ENCODE data around the gene UGT1A9. TPM values are rescaled to one million over a fixed set of nuclear protein-coding genes. Genes with fewer than 3 reads are reported as not detected.
"Not testable (repeated sequence)": the region's sequence is repeated elsewhere in the genome, so short reads cannot be mapped to it uniquely, and the experiment has no call there.

Gene UGT1A9
- total and polyA plus RNA-seq, 7 experiments from 2014 or later = not detected

DNA sequence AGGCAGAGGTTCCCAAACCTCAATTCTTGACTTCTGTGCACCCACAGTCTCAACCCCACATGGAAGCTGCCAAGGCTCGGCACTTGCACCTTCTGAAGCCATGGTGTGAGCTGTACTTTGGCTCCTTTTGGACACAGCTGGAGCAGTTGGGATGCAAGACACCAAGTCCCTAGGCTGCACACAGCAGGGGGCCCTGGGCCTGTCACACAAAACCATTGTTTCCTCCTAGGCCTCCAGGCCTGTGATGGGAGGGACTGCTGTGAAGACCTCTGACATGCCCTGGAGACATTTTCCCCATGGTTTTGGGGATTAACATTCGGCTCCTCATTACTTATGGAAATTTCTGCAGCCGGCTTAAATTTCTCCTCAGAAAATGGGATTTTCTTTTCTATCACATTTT, 25.7 kb upstream of the UGT1A9 start:
- H3K4me1 ChIP-seq (ENCODE audit: control insufficient read depth in 2 of 2, insufficient read depth in 2 of 2, low read length in 2 of 2); H3K27me3 ChIP-seq (ENCODE audit: control insufficient read depth in 2 of 2, insufficient read depth in 2 of 2, low read length in 2 of 2); H3K27ac Mint-ChIP-seq; intact Hi-C loops (cut with micrococcal nuclease); H3K4me1 Mint-ChIP-seq; DNase-seq; H3K4me3 Mint-ChIP-seq; POLR2A ChIA-PET; H3K4me3 ChIP-seq (ENCODE audit: low read length); H3K9me3 ChIP-seq (ENCODE audit: control insufficient read depth in 2 of 3, low read length in 3 of 3); CTCF ChIA-PET; ATAC-seq; H3K27ac ChIP-seq (ENCODE audit: low read depth, low read length); H3K36me3 ChIP-seq (ENCODE audit: control insufficient read depth in 2 of 3, insufficient read depth in 3 of 3, low read length in 3 of 3): not testable (repeated sequence)
- peaks cover 6 to 44% (median 18%) of the 10 kb centered on the region in 11 donors for H3K9me3 Mint-ChIP-seq
- peaks cover 0 to 16% (median 7%) of the 10 kb centered on the region in 5 donors for H3K36me3 Mint-ChIP-seq
- peaks cover 5 to 18% (median 17%) of the 10 kb centered on the region in 5 donors for H3K27me3 Mint-ChIP-seq

DNA sequence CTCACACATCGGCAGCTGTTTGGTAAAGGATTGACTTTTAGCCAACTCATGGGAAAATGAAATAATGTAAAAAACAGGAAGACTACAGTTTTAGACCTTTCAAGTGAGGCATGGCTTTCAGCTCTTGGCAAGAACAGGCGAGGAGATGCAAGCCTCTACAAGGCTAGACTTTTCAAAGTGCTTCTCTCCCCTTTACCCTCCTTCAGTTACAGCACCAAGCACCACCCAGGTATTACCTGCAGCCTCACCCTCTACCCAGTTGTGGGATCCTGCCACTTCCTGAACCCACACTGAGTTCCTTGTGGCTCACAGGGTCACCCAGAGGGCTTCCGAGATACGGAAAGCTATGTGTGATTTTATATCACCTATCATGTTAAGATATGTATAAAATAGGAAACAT, 20.7 kb upstream of the UGT1A9 start:
- Mint-ChIP-seq H3K36me3 (peaks cover 0 to 11% (median 6%) of the 10 kb centered on the region in 5 donors), H3K4me1 (no peaks in the 10 kb centered on the region), H3K4me3 (no peak overlapping the region), H3K27ac (no peak overlapping the region), H3K27me3 (peaks cover 18 to 33% (median 21%) of the 10 kb centered on the region in 5 donors), H3K9me3 (peaks cover 6 to 19% (median 14%) of the 10 kb centered on the region in 11 donors)
- no peak overlapping the region for H3K27ac ChIP-seq (ENCODE audit: low read depth, low read length)
- no peak for DNase-seq
- no peaks in the 10 kb centered on the region for H3K27me3 ChIP-seq (ENCODE audit: control insufficient read depth in 2 of 2, insufficient read depth in 2 of 2, low read length in 2 of 2)
- no peak for ATAC-seq
- H3K4me1 ChIP-seq (ENCODE audit: control insufficient read depth in 2 of 2, insufficient read depth in 2 of 2, low read length in 2 of 2) = no peaks in the 10 kb centered on the region
- no peaks in the 10 kb centered on the region for H3K36me3 ChIP-seq (ENCODE audit: control insufficient read depth in 2 of 3, insufficient read depth in 3 of 3, low read length in 3 of 3)
- CTCF ChIA-PET = no interaction called here
- POLR2A ChIA-PET = no interaction called here
- no peaks in the 10 kb centered on the region for H3K9me3 ChIP-seq (ENCODE audit: control insufficient read depth in 2 of 3, low read length in 3 of 3)
- intact Hi-C loops (cut with micrococcal nuclease) = no loop called here
- no peak overlapping the region for H3K4me3 ChIP-seq (ENCODE audit: low read length)

- no peak for ATAC-seq
- no peak overlapping the region for H3K27ac ChIP-seq (ENCODE audit: low read depth, low read length)
- no peaks in the 10 kb centered on the region for H3K4me1 ChIP-seq (ENCODE audit: control insufficient read depth in 2 of 2, insufficient read depth in 2 of 2, low read length in 2 of 2)
- H3K9me3 ChIP-seq (ENCODE audit: control insufficient read depth in 2 of 3, low read length in 3 of 3) = no peaks in the 10 kb centered on the region
- intact Hi-C loops (cut with micrococcal nuclease) = no loop called here
- Mint-ChIP-seq H3K4me1 (no peaks in the 10 kb centered on the region), H3K4me3 (no peak overlapping the region), H3K27me3 (peaks cover 18 to 32% (median 21%) of the 10 kb centered on the region in 5 donors), H3K9me3 (peaks cover 4 to 15% (median 10%) of the 10 kb centered on the region in 11 donors), H3K27ac (no peak overlapping the region), H3K36me3 (peaks cover 0 to 10% (median 4%) of the 10 kb centered on the region in 5 donors)
- DNase-seq = no peak
- no peaks in the 10 kb centered on the region for H3K27me3 ChIP-seq (ENCODE audit: control insufficient read depth in 2 of 2, insufficient read depth in 2 of 2, low read length in 2 of 2)
- H3K4me3 ChIP-seq (ENCODE audit: low read length) = no peak overlapping the region
- CTCF ChIA-PET = no interaction called here
- H3K36me3 ChIP-seq (ENCODE audit: control insufficient read depth in 2 of 3, insufficient read depth in 3 of 3, low read length in 3 of 3) = no peaks in the 10 kb centered on the region
- POLR2A ChIA-PET = no interaction called here
These were observed 20.3 kb upstream of the UGT1A9 start for GRCh38 chr2:233651430-233651829.

DNA sequence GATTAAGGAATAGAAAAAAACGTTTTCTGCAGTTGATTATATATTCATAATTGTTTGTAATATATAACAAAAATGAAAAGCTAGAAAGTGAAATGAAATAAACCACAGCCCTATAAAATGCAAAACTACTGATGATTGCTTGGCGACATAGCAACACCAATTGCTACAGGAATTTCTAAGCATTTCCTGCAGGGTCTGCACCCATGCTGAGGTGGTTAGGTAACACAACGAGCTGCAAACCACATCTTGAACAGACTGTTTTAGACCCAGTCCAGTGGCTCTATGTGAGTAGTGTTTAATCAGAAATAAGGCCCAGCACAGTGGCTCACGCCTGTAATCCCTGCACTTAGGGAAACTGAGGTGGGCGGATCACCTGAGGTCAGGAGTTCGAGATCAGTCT, 17.2 kb upstream of the UGT1A9 start:
- no peaks in the 10 kb centered on the region for H3K9me3 Mint-ChIP-seq
- no peak overlapping the region for H3K27ac ChIP-seq (ENCODE audit: low read depth, low read length)
- ATAC-seq = no peak
- ChIA-PET CTCF (no interaction called here), POLR2A (no interaction called here)
- intact Hi-C loops (cut with micrococcal nuclease) = no loop called here
- no peak overlapping the region for H3K4me3 Mint-ChIP-seq
- H3K27me3 Mint-ChIP-seq = peaks cover 11 to 33% (median 17%) of the 10 kb centered on the region in 5 donors
- no peak overlapping the region for H3K4me3 ChIP-seq (ENCODE audit: low read length)
- H3K4me1 Mint-ChIP-seq = no peaks in the 10 kb centered on the region
- no peak for DNase-seq
- no peaks in the 10 kb centered on the region for H3K4me1 ChIP-seq (ENCODE audit: control insufficient read depth in 2 of 2, insufficient read depth in 2 of 2, low read length in 2 of 2)
- H3K36me3 Mint-ChIP-seq = no peaks in the 10 kb centered on the region
- no peaks in the 10 kb centered on the region for H3K9me3 ChIP-seq (ENCODE audit: control insufficient read depth in 2 of 3, low read length in 3 of 3)
- H3K27ac Mint-ChIP-seq = no peak overlapping the region
- no peaks in the 10 kb centered on the region for H3K27me3 ChIP-seq (ENCODE audit: control insufficient read depth in 2 of 2, insufficient read depth in 2 of 2, low read length in 2 of 2)
- no peaks in the 10 kb centered on the region for H3K36me3 ChIP-seq (ENCODE audit: control insufficient read depth in 2 of 3, insufficient read depth in 3 of 3, low read length in 3 of 3)

DNA sequence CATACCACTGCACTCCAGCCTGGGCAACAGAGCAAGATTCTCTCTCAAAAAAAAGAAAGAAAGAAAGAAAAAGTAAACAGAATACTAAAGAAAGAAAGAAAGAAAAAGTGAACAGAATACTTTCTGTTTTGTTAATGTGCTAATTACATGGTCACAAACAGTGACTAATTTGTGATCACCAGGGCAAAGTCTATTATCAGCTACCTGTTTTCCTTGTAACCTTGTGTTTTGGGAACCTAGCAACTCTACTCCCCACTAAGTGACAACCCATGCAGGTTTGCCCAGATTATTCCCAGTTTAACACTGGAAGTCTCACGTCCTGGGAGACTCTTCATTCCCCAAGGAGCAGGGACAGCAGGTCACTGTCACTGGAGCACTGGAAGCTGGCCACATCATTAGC, 16.7 kb upstream of the UGT1A9 start:
- Mint-ChIP-seq H3K36me3 (no peaks in the 10 kb centered on the region), H3K4me1 (no peaks in the 10 kb centered on the region), H3K4me3 (no peak overlapping the region), H3K27ac (no peak overlapping the region), H3K9me3 (no peaks in the 10 kb centered on the region), H3K27me3 (peaks cover 17 to 38% (median 21%) of the 10 kb centered on the region in 5 donors)
- ATAC-seq (no peak), DNase-seq (no peak)
- H3K4me3 ChIP-seq (ENCODE audit: low read length) = no peak overlapping the region
- H3K27me3 ChIP-seq (ENCODE audit: control insufficient read depth in 2 of 2, insufficient read depth in 2 of 2, low read length in 2 of 2) = no peaks in the 10 kb centered on the region
- intact Hi-C loops (cut with micrococcal nuclease) = no loop called here
- H3K4me1 ChIP-seq (ENCODE audit: control insufficient read depth in 2 of 2, insufficient read depth in 2 of 2, low read length in 2 of 2) = no peaks in the 10 kb centered on the region
- H3K36me3 ChIP-seq (ENCODE audit: control insufficient read depth in 2 of 3, insufficient read depth in 3 of 3, low read length in 3 of 3) = no peaks in the 10 kb centered on the region
- ChIA-PET POLR2A (no interaction called here), CTCF (no interaction called here)
- no peak overlapping the region for H3K27ac ChIP-seq (ENCODE audit: low read depth, low read length)
- no peaks in the 10 kb centered on the region for H3K9me3 ChIP-seq (ENCODE audit: control insufficient read depth in 2 of 3, low read length in 3 of 3)

DNA sequence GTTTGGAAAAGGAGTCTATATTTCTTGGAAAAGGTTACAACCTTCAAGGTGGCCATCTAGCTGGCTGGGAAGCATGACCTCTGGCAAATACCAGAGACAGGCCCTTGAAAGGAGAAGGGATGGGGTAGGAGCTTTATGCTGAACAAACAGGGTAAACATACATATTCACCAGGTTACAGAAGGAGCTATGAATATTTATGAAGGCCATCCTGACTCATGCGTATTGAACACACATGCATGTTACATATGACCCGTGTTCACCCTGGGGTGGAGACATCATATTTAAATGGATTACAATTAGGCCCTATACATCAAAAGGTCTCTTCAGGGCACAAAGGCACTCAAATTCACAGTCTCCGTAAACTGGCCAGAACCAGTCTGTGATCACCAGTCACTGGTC, 15.8 kb upstream of the UGT1A9 start:
- H3K36me3 ChIP-seq (ENCODE audit: control insufficient read depth in 2 of 3, insufficient read depth in 3 of 3, low read length in 3 of 3); H3K4me1 Mint-ChIP-seq; H3K9me3 ChIP-seq (ENCODE audit: control insufficient read depth in 2 of 3, low read length in 3 of 3); H3K27ac Mint-ChIP-seq; H3K4me1 ChIP-seq (ENCODE audit: control insufficient read depth in 2 of 2, insufficient read depth in 2 of 2, low read length in 2 of 2); H3K36me3 Mint-ChIP-seq; H3K27me3 ChIP-seq (ENCODE audit: control insufficient read depth in 2 of 2, insufficient read depth in 2 of 2, low read length in 2 of 2); ATAC-seq; H3K9me3 Mint-ChIP-seq; CTCF ChIA-PET; H3K4me3 Mint-ChIP-seq; H3K4me3 ChIP-seq (ENCODE audit: low read length); intact Hi-C loops (cut with micrococcal nuclease); DNase-seq; H3K27ac ChIP-seq (ENCODE audit: low read depth, low read length); POLR2A ChIA-PET: not testable (repeated sequence)
- H3K27me3 Mint-ChIP-seq = peaks cover 18 to 45% (median 26%) of the 10 kb centered on the region in 5 donors

- no peaks in the 10 kb centered on the region for H3K36me3 ChIP-seq (ENCODE audit: control insufficient read depth in 2 of 3, insufficient read depth in 3 of 3, low read length in 3 of 3)
- no peaks in the 10 kb centered on the region for H3K4me1 Mint-ChIP-seq
- peaks cover 0 to 1% (median 0%) of the 10 kb centered on the region in 11 donors for H3K9me3 Mint-ChIP-seq
- H3K36me3 Mint-ChIP-seq = no peaks in the 10 kb centered on the region
- no peak overlapping the region for H3K4me3 ChIP-seq (ENCODE audit: low read length)
- CTCF ChIA-PET = no interaction called here
- H3K4me1 ChIP-seq (ENCODE audit: control insufficient read depth in 2 of 2, insufficient read depth in 2 of 2, low read length in 2 of 2) = no peaks in the 10 kb centered on the region
- H3K9me3 ChIP-seq (ENCODE audit: control insufficient read depth in 2 of 3, low read length in 3 of 3) = no peaks in the 10 kb centered on the region
- no peak overlapping the region for H3K27ac ChIP-seq (ENCODE audit: low read depth, low read length)
- intact Hi-C loops (cut with micrococcal nuclease) = no loop called here
- POLR2A ChIA-PET = no interaction called here
- ATAC-seq = no peak
- H3K27me3 Mint-ChIP-seq = peaks cover 21 to 50% (median 31%) of the 10 kb centered on the region in 5 donors
- H3K27ac Mint-ChIP-seq = no peak overlapping the region
- DNase-seq = no peak
- no peaks in the 10 kb centered on the region for H3K27me3 ChIP-seq (ENCODE audit: control insufficient read depth in 2 of 2, insufficient read depth in 2 of 2, low read length in 2 of 2)
- no peak overlapping the region for H3K4me3 Mint-ChIP-seq
These were observed 15.3 kb upstream of the UGT1A9 start for GRCh38 chr2:233656443-233656842.

Data from naive thymus-derived CD4-positive, alpha-beta T cell (primary cell).